GM23248 (cell line): ENCODE data around the gene SKOR2. TPM values are rescaled to one million over a fixed set of nuclear protein-coding genes. Genes with fewer than 3 reads are reported as not detected.

Experiments
- DNase-seq: peaks from one replicate; pipeline ENCODE4 v3.0.0-alpha.2; 2015
- H2AFZ ChIP-seq: fragments of 200-600 bp; sonication (generic); 2 replicates; pipeline ENCODE4 v1.6.1; 2016; ENCODE audit warnings: antibody characterized with exemption
- H3F3A ChIP-seq: fragments of 200-600 bp; sonication (generic); 2 replicates; pipeline ENCODE4 v1.6.1; 2016; ENCODE audit warnings: mild to moderate bottlenecking, antibody characterized with exemption, mixed run types; ENCODE audit not compliant: insufficient read depth
- H3K27ac ChIP-seq: fragments of 200-600 bp; sonication (generic); 2 replicates; pipeline ENCODE4 v1.5.1; 2016; ENCODE audit warnings: mild to moderate bottlenecking
- H3K27me3 ChIP-seq: fragments of 200-600 bp; sonication (generic); replicated peaks from 2 replicates; pipeline ENCODE4 v1.6.1; 2016; ENCODE audit warnings: mild to moderate bottlenecking; ENCODE audit not compliant: insufficient read depth
- H3K36me3 ChIP-seq: fragments of 200-600 bp; sonication (generic); 2 replicates; pipeline ENCODE4 v1.6.1; 2016; ENCODE audit warnings: low read depth, mild to moderate bottlenecking
- H3K4me1 ChIP-seq: fragments of 200-600 bp; sonication (generic); 2 replicates; pipeline ENCODE4 v1.6.1; 2016; ENCODE audit warnings: mild to moderate bottlenecking; ENCODE audit not compliant: insufficient read depth
- H3K4me2 ChIP-seq: fragments of 200-600 bp; sonication (generic); one replicate; pipeline ENCODE4 v1.6.1; 2016; ENCODE audit warnings: mild to moderate bottlenecking; ENCODE audit not compliant: unreplicated experiment
- H3K4me3 ChIP-seq: fragments of 200-600 bp; sonication (generic); 2 replicates; pipeline ENCODE4 v1.5.1; 2016; ENCODE audit warnings: mild to moderate bottlenecking
- H3K79me2 ChIP-seq: fragments of 200-600 bp; sonication (generic); 2 replicates; pipeline ENCODE4 v1.6.1; 2016; ENCODE audit warnings: mild to moderate bottlenecking; ENCODE audit not compliant: insufficient read depth
- H3K9ac ChIP-seq: fragments of 200-600 bp; sonication (generic); 2 replicates; pipeline ENCODE4 v1.6.1; 2016; ENCODE audit warnings: mild to moderate bottlenecking
- H3K9me2 ChIP-seq: fragments of 200-600 bp; sonication (generic); 2 replicates; pipeline ENCODE4 v1.6.1; 2016; ENCODE audit warnings: mixed run types, mild to moderate bottlenecking, moderate library complexity; ENCODE audit not compliant: insufficient read depth
- H3K9me3 ChIP-seq: fragments of 200-600 bp; sonication (generic); one replicate; pipeline ENCODE4 v1.6.1; 2017; ENCODE audit warnings: low read depth
- H4K20me1 ChIP-seq: fragments of 200-600 bp; sonication (generic); 2 replicates; pipeline ENCODE4 v1.6.0; 2016; ENCODE audit not compliant: insufficient read depth
- EZH2 ChIP-seq: fragments of 200-600 bp; sonication (generic); IDR thresholded peaks from 2 replicates; pipeline ENCODE4 v1.6.1; 2018; ENCODE audit warnings: antibody characterized with exemption, mild to moderate bottlenecking; ENCODE audit not compliant: insufficient read depth, poor library complexity, severe bottlenecking
- EZH2phosphoT487 ChIP-seq: fragments of 200-600 bp; sonication (generic); IDR thresholded peaks from 2 replicates; pipeline ENCODE4 v1.6.1; 2018; ENCODE audit warnings: antibody characterized with exemption, moderate library complexity, mild to moderate bottlenecking, low read depth; ENCODE audit not compliant: insufficient read depth
- WGBS, 2 experiments: methylation state at CpG; one replicate each; pipeline ENCODE4 v1.1.6; 2015 to 2017; ENCODE audit warnings: low lambda C conversion rate in 2 of 2, low coverage in 1 of 2; ENCODE audit errors: missing lambda C conversion rate in 2 of 2; 5-methylcytosine and 5-hydroxymethylcytosine counted together
- in situ Hi-C: fragments of 300-500 bp; cut with MboI; formaldehyde crosslinking; loops from 2 replicates; pipeline ENCODE4 v1.15.0; 2020
- polyA plus RNA-seq: library from polyadenylated mRNA; unstranded; fragments of >200 nt; fragmentation: Nextera tagmentation; extraction: Ambion mirVana; gene quantifications from 2 replicates; pipeline ENCODE4 v1.2.1, GENCODE V29; 2016
- total RNA-seq: library from RNA; depleted of rRNA; stranded (reverse); fragments of >200 nt; shearing (Covaris generic); gene quantifications from 2 replicates; pipeline ENCODE4 v1.2.3, GENCODE V29; 2014

SKOR2 gene
- total and polyA plus RNA-seq, 2 experiments from 2014 or later: not detected

GRCh38 chr18:47287911-47288585, 36.6 kb upstream of the SKOR2 start:
- Histone ChIP-seq H3K36me3 (no peaks in the 10 kb centered on the region), H3K27ac (no peak overlapping the region), H2AFZ (no peak overlapping the region), H3K9me2 (no peaks in the 10 kb centered on the region), H3K4me2 (no peak overlapping the region), H3K27me3 (peaks cover 5% of the 10 kb centered on the region; the same call in 1 of the 2 replicates), H3F3A (no peaks in the 10 kb centered on the region), H3K9ac (no peak overlapping the region), H3K4me1 (no peaks in the 10 kb centered on the region), H4K20me1 (no peaks in the 10 kb centered on the region), H3K9me3 (no peaks in the 10 kb centered on the region), H3K79me2 (no peaks in the 10 kb centered on the region), H3K4me3 (no peak overlapping the region)
- DNase-seq: no peak
- TF ChIP-seq EZH2 (no peak), EZH2phosphoT487 (no peak)
- in situ Hi-C loops: no loop called here
- 11 to 14% methylated on average over 7 of the region's 7 CpGs for WGBS, 2 experiments

- in situ Hi-C loops: no loop called here
- H3K9me3 ChIP-seq: no peaks in the 10 kb centered on the region
- no peak for DNase-seq
- H3K79me2 ChIP-seq: no peaks in the 10 kb centered on the region
- H3K27ac ChIP-seq: no peak overlapping the region
- no peaks in the 10 kb centered on the region for H3K4me1 ChIP-seq
- no peaks in the 10 kb centered on the region for H3K36me3 ChIP-seq
- H3K9me2 ChIP-seq: no peaks in the 10 kb centered on the region
- H3F3A ChIP-seq: no peaks in the 10 kb centered on the region
- no peak overlapping the region for H2AFZ ChIP-seq
- 33% methylated on average over 3 to 4 of the region's 4 CpGs for WGBS, 2 experiments
- H3K4me3 ChIP-seq: no peak overlapping the region
- H3K4me2 ChIP-seq: no peak overlapping the region
- peaks cover 5% of the 10 kb centered on the region; the same call in 1 of the 2 replicates for H3K27me3 ChIP-seq
- H3K9ac ChIP-seq: no peak overlapping the region
- H4K20me1 ChIP-seq: no peaks in the 10 kb centered on the region
- TF ChIP-seq EZH2 (no peak), EZH2phosphoT487 (no peak)
Observed at GRCh38 chr18:47286776-47287410, 35.4 kb upstream of the SKOR2 start.

DNA sequence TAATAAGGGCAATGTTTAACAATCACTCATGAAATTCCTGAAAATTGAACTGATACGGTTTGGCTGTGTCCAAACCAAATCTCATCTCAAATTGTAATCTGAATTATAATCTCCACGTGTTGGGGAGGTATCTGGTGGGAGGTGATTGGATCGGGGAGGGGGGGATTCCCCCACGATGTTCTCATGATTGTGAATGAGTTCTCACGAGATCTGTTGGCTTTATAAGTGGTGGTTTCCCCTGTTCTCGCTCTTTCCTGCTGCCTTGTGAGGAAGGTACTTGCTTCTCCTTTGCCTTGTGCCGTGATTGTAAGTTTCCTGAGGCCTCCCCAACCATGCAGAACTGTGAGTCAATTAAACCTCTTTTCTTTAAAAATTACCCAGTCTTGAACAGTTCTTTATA, 34.0 kb upstream of the SKOR2 start:
- no peak for DNase-seq
- H4K20me1 ChIP-seq: no peaks in the 10 kb centered on the region
- no peak for TF ChIP-seq EZH2phosphoT487
- TF ChIP-seq EZH2: no peak
- no peak overlapping the region for H3K27ac ChIP-seq
- no peaks in the 10 kb centered on the region for H3K79me2 ChIP-seq
- H3K9me3 ChIP-seq: no peaks in the 10 kb centered on the region
- no peak overlapping the region for H3K4me3 ChIP-seq
- in situ Hi-C loops: no loop called here
- no peaks in the 10 kb centered on the region for H3K4me1 ChIP-seq
- H2AFZ ChIP-seq: no peak overlapping the region
- H3K9me2 ChIP-seq: no peaks in the 10 kb centered on the region
- H3K27me3 ChIP-seq: peaks cover 5% of the 10 kb centered on the region; the same call in 1 of the 2 replicates
- H3K9ac ChIP-seq: no peak overlapping the region
- no peak overlapping the region for H3K4me2 ChIP-seq
- no peaks in the 10 kb centered on the region for H3K36me3 ChIP-seq
- H3F3A ChIP-seq: no peaks in the 10 kb centered on the region
- WGBS, 2 experiments: 34 to 35% methylated on average over 7 of the region's 7 CpGs

- Histone ChIP-seq H3K9ac (no peak overlapping the region), H3F3A (no peaks in the 10 kb centered on the region), H3K36me3 (no peaks in the 10 kb centered on the region), H3K79me2 (no peaks in the 10 kb centered on the region), H3K4me3 (no peak overlapping the region), H3K4me1 (no peaks in the 10 kb centered on the region), H3K27ac (no peak overlapping the region), H3K9me2 (no peaks in the 10 kb centered on the region), H4K20me1 (no peaks in the 10 kb centered on the region), H3K4me2 (no peak overlapping the region), H3K27me3 (peaks cover 5% of the 10 kb centered on the region; the same call in 1 of the 2 replicates), H2AFZ (no peak overlapping the region), H3K9me3 (no peaks in the 10 kb centered on the region)
- WGBS, 2 experiments: 22 to 36% methylated on average over 6 of the region's 6 CpGs
- in situ Hi-C loops: no loop called here
- DNase-seq: no peak
- TF ChIP-seq EZH2: no peak
Observed at GRCh38 chr18:47284721-47285395, 33.4 kb upstream of the SKOR2 start.
